H1 (cell line): ENCODE results near the gene DIPK1A. TPM values are rescaled to one million over a fixed set of nuclear protein-coding genes. Genes with fewer than 3 reads are reported as not detected.

Source experiments
- ATF3 ChIP-seq: IDR thresholded peaks from 2 replicates; pipeline ENCODE4 v1.6.1; 2011; ENCODE audit warnings: low read depth, mild to moderate bottlenecking, low read length; ENCODE audit not compliant: insufficient read depth
- CHD1 ChIP-seq: IDR thresholded peaks from 2 replicates; pipeline ENCODE4 v1.6.1; 2012; ENCODE audit warnings: low read depth, low read length, improper control_type of control experiment
- CREB1 ChIP-seq: IDR thresholded peaks from 2 replicates; pipeline ENCODE4 v1.6.1; 2012; ENCODE audit warnings: inconsistent platforms
- CTBP2 ChIP-seq: IDR thresholded peaks from 2 replicates; pipeline ENCODE4 v1.7.0; 2011; ENCODE audit warnings: borderline replicate concordance, mild to moderate bottlenecking, moderate library complexity, mixed read lengths, low read length; ENCODE audit not compliant: insufficient read depth, insufficient read length
- CTCF ChIP-seq, 3 experiments: IDR thresholded peaks; 1 replicate in 2 of 3; 2 replicates in 1 of 3; pipeline versions ENCODE4 v1.5.1 to v1.6.1; 2011; ENCODE audit warnings: low read length in 3 of 3, mild to moderate bottlenecking in 3 of 3, inconsistent platforms in 2 of 3, low read depth in 1 of 3, moderate library complexity in 1 of 3; ENCODE audit not compliant: insufficient read depth in 1 of 3; ENCODE audit errors: control extremely low read depth in 1 of 3
- EZH2 ChIP-seq: fragments of 200-600 bp; sonication (generic); IDR thresholded peaks from 2 replicates; pipeline ENCODE4 v1.7.1; 2012; ENCODE audit warnings: low read depth, mild to moderate bottlenecking, moderate library complexity, low read length, inconsistent platforms; ENCODE audit not compliant: severe bottlenecking
- JUND ChIP-seq: IDR thresholded peaks from 2 replicates; pipeline ENCODE4 v1.6.1; 2011; ENCODE audit warnings: mild to moderate bottlenecking, improper control_type of control experiment, low read length
- MAFK ChIP-seq: IDR thresholded peaks from 2 replicates; pipeline ENCODE4 v1.6.1; 2012; ENCODE audit warnings: low read depth, mild to moderate bottlenecking, improper control_type of control experiment, low read length
- POLR2A ChIP-seq, 2 experiments: IDR thresholded peaks; 1 replicate in 1 of 2; 2 replicates in 1 of 2; pipeline ENCODE4 v1.6.1; 2011; ENCODE audit warnings: low read depth in 2 of 2, low read length in 2 of 2, mild to moderate bottlenecking in 2 of 2; ENCODE audit errors: control extremely low read depth in 1 of 2
- RBBP5 ChIP-seq: IDR thresholded peaks from 2 replicates; pipeline ENCODE4 v1.7.1; 2012; ENCODE audit warnings: low read depth, mild to moderate bottlenecking, inconsistent platforms, low read length, moderate library complexity, borderline replicate concordance
- SIRT6 ChIP-seq: IDR thresholded peaks from one replicate; pipeline ENCODE4 v1.7.1; 2012; ENCODE audit warnings: low read length, inconsistent platforms
- SP1 ChIP-seq: IDR thresholded peaks from 2 replicates; pipeline ENCODE4 v1.6.1; 2011; ENCODE audit warnings: low read depth, low read length
- SRF ChIP-seq: IDR thresholded peaks from 2 replicates; pipeline ENCODE4 v1.6.1; 2011; ENCODE audit warnings: mild to moderate bottlenecking, low read depth, low read length, moderate library complexity
- TAF1 ChIP-seq: IDR thresholded peaks from 2 replicates; pipeline ENCODE4 v1.6.1; 2011; ENCODE audit warnings: mild to moderate bottlenecking, low read depth, low read length
- TCF12 ChIP-seq: IDR thresholded peaks from 2 replicates; pipeline ENCODE4 v1.6.1; 2011; ENCODE audit warnings: low read depth, mild to moderate bottlenecking, low read length
- YY1 ChIP-seq: IDR thresholded peaks from 2 replicates; pipeline ENCODE4 v1.6.1; 2011; ENCODE audit warnings: low read depth, mild to moderate bottlenecking, low read length
- polyA plus RNA-seq, 7 experiments: library from polyadenylated mRNA; depleted of rRNA in 3 of 7; stranded (reverse) in 5 of 7; unstranded in 2 of 7; fragments of >200 nt in 5 of 7; fragments of 200-250 nt in 2 of 7; gene quantifications; 1 replicate in 5 of 7; 2 replicates in 1 of 7; 4 replicates in 1 of 7; pipeline versions ENCODE4 v1.2.1 to v1.2.3, GENCODE V29; 2011 to 2013; ENCODE audit warnings: missing spikeins in 2 of 7, mixed read lengths in 2 of 7
- total RNA-seq: library from RNA; stranded (reverse); fragmentation: NEBNext Ultra II Directional; extraction: Animal tissue kit (Norgen Biotek cat#: 25700); gene quantifications from 2 replicates; pipeline ENCODE4 v1.2.1, GENCODE V29; 2021

The DIPK1A gene
- total and polyA plus RNA-seq, 2 of the 8 experiments (the other 6 are each of a cell fraction or from before 2014, with no cell fraction given), result 2.5 to 5.0 TPM

- TF ChIP-seq JUND (peak; percentile 44; the same call in 1 of the 2 replicates), RBBP5 (peak; percentile 60; the same call in 1 of the 2 replicates), SP1 (peak; percentile 77), CTCF (IDR thresholded peaks at IDR 0.05; ENCODE audit: control extremely low read depth in 1 of 3, insufficient read depth in 1 of 3, low read depth in 1 of 3, low read length in 3 of 3) (peak; percentile 86 to 98 (median 94)), MAFK (peak; percentile 22; the same call in 1 of the 2 replicates), TCF12 (no peak), ATF3 (no peak), EZH2 (no peak), POLR2A (IDR thresholded peaks at IDR 0.05; ENCODE audit: control extremely low read depth in 1 of 2, low read depth in 2 of 2, low read length in 2 of 2) (peak; percentile 99), YY1 (peak; percentile 92), CTBP2 (no peak), SIRT6 (no peak), CREB1 (peak; percentile 92), CHD1 (peak; percentile 50; the same call in 1 of the 2 replicates), TAF1 (peak; percentile 99), SRF (no peak)
Measured at GRCh38 chr1:92831762-92832536, 129.3 kb downstream of the DIPK1A start, which contains the start of gene RPL5 (continued).
